Stimulated activated CD8-positive, alpha-beta memory T cell treated with anti-CD3 and anti-CD28 coated beads, Interleukin-15, amount 100 ng/mL, for 1 hour (primary cell): ENCODE results near the gene ITGAX.
"Not testable (repeated sequence)": the region's sequence is repeated elsewhere in the genome, so short reads cannot be mapped to it uniquely, and the experiment has no call there.

Experiments
- DNase-seq: peaks from one replicate; pipeline ENCODE4 v3.0.0-alpha.2; 2020; ENCODE audit warnings: low read depth

Gene ITGAX

DNA sequence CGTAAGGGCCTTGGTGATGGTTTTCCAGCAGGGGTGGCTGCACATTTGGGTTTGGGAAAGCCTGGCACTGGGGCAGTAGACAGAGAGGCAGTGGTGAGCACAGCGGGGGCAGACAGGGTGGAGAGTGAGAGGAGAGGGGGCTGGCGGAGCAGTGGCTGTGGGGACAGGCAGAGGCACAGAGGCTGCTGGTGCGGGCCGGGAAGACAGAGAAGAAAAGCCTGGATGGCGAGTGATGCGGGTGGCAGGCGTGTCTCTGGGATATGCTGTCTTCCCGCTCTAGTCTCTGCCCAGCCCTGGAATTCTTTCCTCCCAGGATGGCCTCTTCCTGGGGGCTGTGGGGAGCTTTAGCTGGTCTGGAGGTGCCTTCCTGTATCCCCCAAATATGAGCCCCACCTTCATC is 55.1 kb downstream of the ITGAX start:
- DNase-seq: no peak

DNA sequence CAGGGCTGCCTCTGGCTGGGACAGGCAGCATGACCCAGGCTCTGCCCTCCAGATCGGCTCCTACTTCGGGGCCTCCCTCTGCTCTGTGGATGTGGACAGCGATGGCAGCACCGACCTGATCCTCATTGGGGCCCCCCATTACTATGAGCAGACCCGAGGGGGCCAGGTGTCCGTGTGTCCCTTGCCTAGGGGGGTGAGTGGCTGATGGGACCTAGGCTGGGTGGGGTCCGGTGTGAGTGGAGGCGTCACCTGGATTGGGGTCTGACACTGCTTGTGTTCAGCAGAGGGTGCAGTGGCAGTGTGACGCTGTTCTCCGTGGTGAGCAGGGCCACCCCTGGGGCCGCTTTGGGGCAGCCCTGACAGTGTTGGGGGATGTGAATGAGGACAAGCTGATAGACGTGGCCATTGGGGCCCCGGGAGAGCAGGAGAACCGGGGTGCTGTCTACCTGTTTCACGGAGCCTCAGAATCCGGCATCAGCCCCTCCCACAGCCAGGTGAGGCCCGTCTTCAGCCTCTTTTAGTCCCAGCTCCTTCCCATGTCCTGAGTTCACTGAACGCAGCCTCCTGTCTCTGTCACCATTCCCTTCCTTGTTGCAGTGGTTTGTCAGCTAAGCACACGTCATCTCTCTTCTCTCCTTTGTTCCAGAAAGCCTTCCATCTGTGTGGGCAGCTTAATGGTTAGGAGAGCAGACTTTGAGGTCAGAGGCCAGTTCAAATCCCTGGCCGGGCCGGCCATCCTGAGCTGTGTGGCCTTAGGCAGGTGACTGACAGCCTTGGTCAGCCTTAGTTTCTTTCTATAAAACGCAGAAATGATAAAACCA is 56.3 kb downstream of the ITGAX start:
- no peak for DNase-seq

GRCh38 chr16:31412750-31413149 is 57.8 kb downstream of the ITGAX start:
- no peak for DNase-seq

- no peak for DNase-seq
Observed at GRCh38 chr16:31413381-31413780, 58.4 kb downstream of the ITGAX start.

DNA sequence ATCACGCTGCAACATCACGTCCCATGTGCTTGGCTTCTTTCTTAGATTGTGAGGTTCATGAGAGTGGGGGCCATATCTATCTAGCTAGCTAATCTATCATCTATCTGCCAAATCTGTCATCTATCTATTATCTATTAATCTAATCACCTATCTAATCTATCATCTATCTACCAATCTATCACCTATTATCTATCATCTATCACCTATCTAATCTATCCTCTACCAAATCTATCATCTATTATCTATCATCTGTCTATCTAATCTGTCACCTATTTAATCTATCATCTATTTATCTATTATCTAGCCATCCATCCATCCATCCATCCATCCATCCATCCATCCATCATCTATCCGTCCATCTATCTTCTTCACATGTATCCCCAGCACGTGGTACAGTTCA is 59.0 kb downstream of the ITGAX start:
- DNase-seq: no peak

- no peak for DNase-seq
Observed at GRCh38 chr16:31414706-31415105, 59.7 kb downstream of the ITGAX start.

DNA sequence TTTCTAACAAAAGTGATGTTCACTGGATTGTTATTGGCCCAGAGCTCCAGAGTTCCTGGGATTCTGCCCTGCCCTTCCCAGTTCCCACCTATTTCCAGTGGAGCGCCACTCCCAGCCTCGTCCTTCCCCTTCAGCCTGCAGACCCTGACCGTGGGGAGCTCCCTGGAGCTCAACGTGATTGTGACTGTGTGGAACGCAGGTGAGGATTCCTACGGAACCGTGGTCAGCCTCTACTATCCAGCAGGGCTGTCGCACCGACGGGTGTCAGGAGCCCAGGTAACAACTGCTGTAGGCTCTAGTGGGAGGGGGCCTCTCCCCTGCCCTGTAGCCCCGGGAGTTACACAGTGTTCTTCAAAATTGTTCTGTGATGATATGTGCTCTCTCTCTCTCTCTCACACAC is 61.4 kb downstream of the ITGAX start:
- no peak for DNase-seq

GRCh38 chr16:31417036-31417435 is 62.1 kb downstream of the ITGAX start:
- DNase-seq: not testable (repeated sequence)

DNA sequence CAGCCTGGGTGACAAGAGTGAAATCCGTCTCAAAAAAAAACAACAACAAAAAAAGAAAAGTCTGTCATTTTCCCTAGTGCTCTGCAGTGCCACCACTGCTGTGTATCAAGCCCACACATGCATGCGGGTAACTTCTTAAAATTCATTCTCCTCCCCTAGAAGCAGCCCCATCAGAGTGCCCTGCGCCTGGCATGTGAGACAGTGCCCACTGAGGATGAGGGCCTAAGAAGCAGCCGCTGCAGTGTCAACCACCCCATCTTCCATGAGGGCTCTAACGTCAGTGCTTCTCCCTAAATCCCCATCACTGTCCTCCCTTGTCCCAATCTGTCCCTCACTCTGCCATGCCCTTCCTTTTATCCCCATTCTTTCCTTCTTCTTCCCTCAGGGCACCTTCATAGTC is 62.9 kb downstream of the ITGAX start:
- no peak for DNase-seq

DNA sequence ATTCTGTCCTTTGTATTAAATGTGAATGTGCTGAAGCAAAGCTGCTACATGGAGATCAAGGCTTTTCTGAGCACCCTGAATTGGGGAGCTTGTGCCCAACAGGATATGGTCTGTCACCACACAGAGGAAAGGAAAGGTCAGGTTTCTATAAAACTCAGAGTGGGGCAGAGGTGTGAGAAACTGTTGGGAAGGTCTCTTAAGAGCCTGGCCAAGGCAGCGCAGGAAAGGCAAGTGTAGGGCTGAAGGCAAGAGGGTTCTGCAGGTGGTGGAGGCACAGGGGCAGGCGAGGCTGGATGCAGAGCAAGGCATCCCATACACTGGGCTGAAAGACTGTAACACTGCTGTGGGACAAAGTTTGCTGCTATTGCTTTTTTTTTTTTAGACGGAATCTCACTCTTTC is 65.1 kb downstream of the ITGAX start:
- no peak for DNase-seq

GRCh38 chr16:31421587-31421986 is 66.6 kb downstream of the ITGAX start:
- no peak for DNase-seq

- no peak for DNase-seq
Observed at GRCh38 chr16:31423241-31423640, 68.3 kb downstream of the ITGAX start.

DNA sequence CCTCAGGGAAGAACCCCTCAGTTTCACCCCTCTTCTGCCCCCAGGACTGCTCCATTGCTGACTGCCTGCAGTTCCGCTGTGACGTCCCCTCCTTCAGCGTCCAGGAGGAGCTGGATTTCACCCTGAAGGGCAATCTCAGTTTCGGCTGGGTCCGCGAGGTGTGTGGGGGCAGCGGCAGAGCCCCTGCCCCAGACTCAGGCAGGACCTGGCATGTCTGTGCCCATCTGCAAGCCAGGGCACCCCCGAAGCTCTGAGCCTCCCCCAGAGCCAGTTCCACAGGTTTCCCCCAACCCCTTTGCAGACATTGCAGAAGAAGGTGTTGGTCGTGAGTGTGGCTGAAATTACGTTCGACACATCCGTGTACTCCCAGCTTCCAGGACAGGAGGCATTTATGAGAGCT is 68.8 kb downstream of the ITGAX start:
- no peak for DNase-seq

DNA sequence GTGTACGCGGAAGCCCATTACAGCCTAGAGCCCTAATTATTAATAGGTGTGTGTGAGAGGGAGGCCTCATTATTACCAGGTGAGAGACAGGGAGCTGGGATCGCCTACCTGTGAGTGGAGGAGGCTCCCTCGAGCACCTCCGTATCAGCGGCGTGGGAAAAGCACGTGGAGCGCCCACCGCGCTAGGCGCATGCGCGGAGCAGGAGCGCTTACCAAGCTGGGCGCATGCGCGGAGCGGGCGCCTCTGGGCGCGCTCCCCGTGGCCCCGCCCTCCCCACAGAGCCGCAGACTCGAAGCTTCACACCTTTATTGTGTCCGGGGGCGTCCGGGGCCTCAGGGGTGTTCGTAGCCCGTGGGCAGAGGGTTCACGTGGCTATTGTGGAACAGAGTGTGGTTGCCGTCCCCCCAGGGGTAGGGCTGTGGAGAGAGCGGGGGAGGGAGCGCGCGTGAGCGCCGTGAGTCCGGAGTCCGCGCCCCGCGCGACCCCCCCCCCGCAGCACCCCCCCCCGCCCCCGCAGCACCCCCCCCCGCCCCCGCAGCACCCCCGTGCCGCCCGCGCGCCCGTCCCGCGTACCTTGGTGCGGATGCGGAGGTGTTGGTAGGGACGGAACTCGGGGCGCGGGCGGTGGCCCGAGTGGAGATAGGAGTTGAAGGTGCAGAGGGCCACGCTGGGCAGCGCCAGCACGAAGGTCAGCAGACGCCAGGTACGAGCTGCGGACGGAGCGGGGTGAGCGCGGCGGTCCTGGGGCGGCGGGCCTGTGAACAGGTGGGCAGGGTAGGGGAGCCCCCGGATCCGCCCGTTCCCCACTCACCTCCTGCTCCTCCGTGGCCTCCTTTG is 72.7 kb downstream of the ITGAX start:
- peak; percentile 40 for DNase-seq

GRCh38 chr16:31428279-31428597 is 73.3 kb downstream of the ITGAX start, which contains the start of gene COX6A2:
TSS of gene COX6A2 (minus strand) at chr16:31428360. CDS start at chr16:31428325, 35 bp downstream.
- no peak for DNase-seq

- DNase-seq: no peak
Observed at GRCh38 chr16:31428638-31429247, 73.8 kb downstream of the ITGAX start.

DNA sequence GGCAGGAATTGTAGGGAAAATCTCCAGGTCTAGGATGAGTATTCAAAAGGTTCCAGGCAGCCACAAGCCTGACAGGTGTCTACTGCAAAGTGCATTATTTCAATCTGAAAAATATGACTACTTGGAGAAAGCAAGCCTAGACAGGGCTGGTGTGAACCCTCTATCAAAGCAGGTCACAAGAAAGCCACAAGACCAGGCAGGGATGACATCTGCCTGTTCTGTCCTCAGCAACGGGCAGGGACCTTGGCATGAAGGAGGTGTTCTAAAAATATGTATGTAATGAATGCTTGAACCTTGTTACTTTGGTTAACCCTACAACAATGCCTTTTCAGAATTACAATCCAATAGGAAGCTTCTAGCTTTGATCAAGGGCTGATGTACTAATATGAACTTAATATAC is 74.3 kb downstream of the ITGAX start:
- no peak for DNase-seq

DNA sequence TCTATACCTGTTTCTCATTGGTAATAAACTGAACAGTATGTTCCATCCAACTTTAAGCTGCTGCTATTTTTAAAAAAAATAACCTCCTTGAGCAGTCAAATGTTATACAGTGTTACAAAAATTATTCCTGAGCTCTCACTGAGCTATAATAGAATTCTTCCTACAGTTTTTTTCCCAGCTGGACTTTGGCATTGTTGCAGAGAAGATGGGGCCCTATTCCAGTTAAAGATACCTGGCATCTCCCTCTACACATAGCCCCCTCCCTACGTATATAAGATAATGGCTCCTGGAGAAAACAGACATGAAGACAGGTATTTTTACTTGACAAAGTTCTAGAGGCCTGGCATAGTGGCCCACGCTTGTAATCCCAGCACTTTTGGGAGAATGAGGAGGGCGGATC is 74.8 kb downstream of the ITGAX start:
- no peak for DNase-seq

DNA sequence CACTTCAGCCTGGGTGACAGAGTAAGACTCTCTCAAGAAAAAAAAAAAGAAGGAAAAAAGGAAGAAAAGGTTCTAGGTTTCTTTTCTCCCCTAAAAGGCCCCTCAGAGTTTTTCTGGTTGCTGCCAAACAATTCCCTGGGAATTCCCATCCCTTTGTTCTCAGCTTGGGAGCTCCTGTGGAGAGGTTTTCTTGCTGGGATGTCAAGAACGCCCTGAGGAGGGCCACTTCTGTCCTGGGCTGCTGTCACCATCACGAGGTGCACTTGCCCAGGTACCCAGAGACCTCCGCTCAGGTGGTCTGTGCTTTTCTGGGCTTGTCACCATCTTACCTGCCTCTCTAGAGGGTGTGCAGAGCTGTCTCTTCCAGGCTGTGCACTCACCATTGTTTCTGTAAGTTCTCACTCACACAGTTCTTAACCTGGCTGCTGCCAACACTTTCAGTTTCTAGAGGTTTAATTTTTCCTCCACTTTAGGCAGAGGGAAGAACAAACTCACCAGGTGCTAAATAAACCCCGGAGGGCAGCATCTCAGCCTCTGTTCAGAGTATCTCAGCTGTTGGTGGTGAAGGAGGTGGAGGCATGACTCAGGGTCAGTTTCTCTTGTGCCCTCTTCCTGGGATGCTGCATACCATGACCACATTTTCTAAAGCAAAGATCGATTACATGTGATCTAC is 75.5 kb downstream of the ITGAX start:
- DNase-seq: no peak
